ENCODE results near the gene EPHA2.

The EPHA2 gene

DNA sequence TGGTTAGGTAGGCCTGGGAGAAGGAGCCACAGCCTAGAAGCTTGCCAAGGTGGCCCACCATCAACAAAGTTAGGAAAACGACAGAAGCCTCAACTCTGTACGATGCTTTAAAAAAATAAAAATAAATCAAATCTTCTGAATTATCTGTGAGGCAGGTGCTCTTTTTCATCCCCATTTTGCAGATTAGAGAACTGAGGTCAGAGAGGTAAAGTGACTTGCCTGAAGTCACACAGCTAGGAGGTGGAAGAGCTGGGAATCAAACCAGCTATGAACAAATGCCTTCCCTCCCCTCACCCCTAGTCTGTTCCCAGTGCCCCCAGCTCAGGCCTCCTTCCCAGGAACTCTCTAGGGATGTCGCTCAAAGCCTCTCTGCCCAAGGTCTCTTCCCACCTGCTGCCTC is 30.4 kb downstream of the EPHA2 start:
- no peak for TF ChIP-seq FOXP2 (optimal IDR thresholded peaks at IDR 0.05; ENCODE audit: borderline replicate concordance, extremely low read depth, extremely low read length, insufficient read depth)
- TF ChIP-seq SIN3A (IDR thresholded peaks at IDR 0.05; ENCODE audit: borderline replicate concordance, insufficient read depth, low read length) = no peak
- no peak for TF ChIP-seq POLR2AphosphoS5 (IDR thresholded peaks at IDR 0.05; ENCODE audit: low read depth, low read length)
- no peak for TF ChIP-seq TAF1 (IDR thresholded peaks at IDR 0.05; ENCODE audit: borderline replicate concordance, insufficient read depth, low read length)
- TF ChIP-seq REST (IDR thresholded peaks at IDR 0.05; ENCODE audit: insufficient read depth in 1 of 2, low read depth in 2 of 2, low read length in 2 of 2) = no peak

DNA sequence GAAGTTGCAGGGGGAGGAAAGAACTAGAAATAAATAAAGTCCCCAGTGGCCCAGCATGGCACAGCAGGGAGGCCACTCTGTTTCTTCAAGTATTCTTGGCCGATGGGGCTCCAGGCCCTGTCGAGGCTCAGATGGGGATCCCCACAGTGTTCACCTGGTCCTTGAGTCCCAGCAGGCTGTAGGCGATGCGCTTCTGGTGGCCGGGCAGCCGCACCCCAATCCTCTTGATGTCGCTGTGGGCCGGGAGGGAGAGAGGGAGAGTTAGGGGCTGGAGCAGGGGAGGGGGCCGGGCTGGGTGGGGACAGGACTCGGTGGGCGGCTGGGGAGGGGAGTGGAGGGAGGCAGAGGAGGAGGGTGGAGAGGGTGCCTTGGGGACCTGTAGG is 30.8 kb downstream of the EPHA2 start:
- TF ChIP-seq FOXP2 (optimal IDR thresholded peaks at IDR 0.05; ENCODE audit: borderline replicate concordance, extremely low read depth, extremely low read length, insufficient read depth) (no peak), POLR2AphosphoS5 (IDR thresholded peaks at IDR 0.05; ENCODE audit: low read depth, low read length) (no peak), REST (IDR thresholded peaks at IDR 0.05; ENCODE audit: insufficient read depth in 1 of 2, low read depth in 2 of 2, low read length in 2 of 2) (no peak), TAF1 (IDR thresholded peaks at IDR 0.05; ENCODE audit: borderline replicate concordance, insufficient read depth, low read length) (no peak), SIN3A (IDR thresholded peaks at IDR 0.05; ENCODE audit: borderline replicate concordance, insufficient read depth, low read length) (no peak)

- TF ChIP-seq TAF1 (IDR thresholded peaks at IDR 0.05; ENCODE audit: borderline replicate concordance, insufficient read depth, low read length) (no peak), REST (IDR thresholded peaks at IDR 0.05; ENCODE audit: insufficient read depth in 1 of 2, low read depth in 2 of 2, low read length in 2 of 2) (no peak)
Measured at GRCh38 chr1:16124377-16125087, 31.3 kb downstream of the EPHA2 start.

- TF ChIP-seq SIN3A (IDR thresholded peaks at IDR 0.05; ENCODE audit: borderline replicate concordance, insufficient read depth, low read length) = no peak
- TF ChIP-seq FOXP2 (optimal IDR thresholded peaks at IDR 0.05; ENCODE audit: borderline replicate concordance, extremely low read depth, extremely low read length, insufficient read depth) = no peak
- TF ChIP-seq POLR2AphosphoS5 (IDR thresholded peaks at IDR 0.05; ENCODE audit: low read depth, low read length) = no peak
- no peak for TF ChIP-seq TAF1 (IDR thresholded peaks at IDR 0.05; ENCODE audit: borderline replicate concordance, insufficient read depth, low read length)
- TF ChIP-seq REST (IDR thresholded peaks at IDR 0.05; ENCODE audit: insufficient read depth in 1 of 2, low read depth in 2 of 2, low read length in 2 of 2) = no peak
Measured at GRCh38 chr1:16122916-16123315, 33.0 kb downstream of the EPHA2 start.

Data from PFSK-1 (cell line).